Renal cortical epithelial cell (primary cell): ENCODE measurements around the gene TUBD1. TPM values are rescaled to one million over a fixed set of nuclear protein-coding genes. Genes with fewer than 3 reads are reported as not detected.

Source experiments
- DNase-seq: peaks from one replicate; pipeline ENCODE4 v3.0.0-alpha.2; 2011; ENCODE audit warnings: low read depth
- total RNA-seq: library from RNA; depleted of rRNA; stranded (reverse); fragments of >200 nt; gene quantifications from 2 replicates; pipeline ENCODE4 v1.2.3, GENCODE V29; 2014

The TUBD1 gene
- total RNA-seq, 1 donor from 2014 or later, result 14.5 TPM

- DNase-seq, result peak; percentile 86
Observed at GRCh38 chr17:59825533-59826322, 67.0 kb downstream of the TUBD1 start.

GRCh38 chr17:59815965-59816364 lies 76.8 kb downstream of the TUBD1 start:
- peak; percentile 81 for DNase-seq

GRCh38 chr17:59814685-59815084 lies 78.1 kb downstream of the TUBD1 start:
- no peak for DNase-seq

- DNase-seq, result no peak
Observed at GRCh38 chr17:59814276-59814675, 78.5 kb downstream of the TUBD1 start.

- no peak for DNase-seq
Observed at GRCh38 chr17:59812139-59812538, 80.6 kb downstream of the TUBD1 start.

- DNase-seq, result peak; percentile 65
Observed at GRCh38 chr17:59811209-59811608, 81.5 kb downstream of the TUBD1 start.

GRCh38 chr17:59810894-59811153 lies 81.9 kb downstream of the TUBD1 start:
- DNase-seq, result no peak

Other genes starting within 250 kb of the TUBD1 start
- 27.1 and 31.6 TPM in 2 replicates for gene PTRH2, start 185.5 kb downstream of the TUBD1 start, total RNA-seq
- 230 and 245 TPM in 2 replicates for gene VMP1, start 185.3 kb downstream of the TUBD1 start, total RNA-seq
- gene RPS6KB1, start 178 bp upstream of the TUBD1 start, total RNA-seq, result 10.9 and 20.9 TPM in 2 replicates
- gene RNFT1, start 71.8 kb upstream of the TUBD1 start, total RNA-seq, result 17.9 and 19.4 TPM in 2 replicates
- gene HEATR6, start 186.0 kb upstream of the TUBD1 start, total RNA-seq, result 9.4 and 34.1 TPM in 2 replicates